Measurements from ENCODE around the gene CIPC.

- no peak for TF ChIP-seq CTCF (IDR thresholded peaks at IDR 0.05; ENCODE audit: insufficient read depth, low read length, poor library complexity, severe bottlenecking)
- no peak for TF ChIP-seq EZH2phosphoT487 (conservative IDR thresholded peaks at IDR 0.05; ENCODE audit: low read length)
These were observed 12.5 kb upstream of the CIPC start for GRCh38 chr14:77085538-77085937.

Measured in SU-DHL-6 (cell line).